LHCN-M2 (cell line): ENCODE results near the gene OR4D5. TPM values are rescaled to one million over a fixed set of nuclear protein-coding genes. Genes with fewer than 3 reads are reported as not detected.

ENCODE experiments used
- DNase-seq: peaks from one replicate; pipeline ENCODE4 v3.0.0-alpha.2; 2012; ENCODE audit warnings: low read depth
- polyA plus RNA-seq: library from polyadenylated mRNA; unstranded; fragments of >200 nt; gene quantifications from one replicate; pipeline ENCODE4 v1.2.1, GENCODE V29; 2012; ENCODE audit warnings: missing spikeins
- total RNA-seq: library from RNA; depleted of rRNA; stranded (reverse); fragments of >200 nt; gene quantifications from 2 replicates; pipeline ENCODE4 v1.2.3, GENCODE V29; 2014; rRNA removed

OR4D5 gene
- total RNA-seq = not detected in 2 replicates
- polyA plus RNA-seq = not detected

- no peak for DNase-seq
These were observed at the start of gene OR4D5 for GRCh38 chr11:123939317-123939716. OR4D5 (plus strand) TSS chr11:123939617; CDS start chr11:123939617, 0 bp downstream.

GRCh38 chr11:123892031-123892430, 47.4 kb upstream of the OR4D5 start:
- DNase-seq = no peak

- DNase-seq = no peak
These were observed 39.6 kb upstream of the OR4D5 start for GRCh38 chr11:123899792-123900191.

GRCh38 chr11:123901867-123902266, 37.5 kb upstream of the OR4D5 start, which contains the start of gene OR8D4:
OR8D4 (plus strand) TSS chr11:123902167; CDS start chr11:123906432, 4,265 bp downstream.
- DNase-seq = no peak

GRCh38 chr11:123903932-123904331, 35.5 kb upstream of the OR4D5 start:
- DNase-seq = no peak

- DNase-seq = no peak
These were observed 34.5 kb upstream of the OR4D5 start for GRCh38 chr11:123904932-123905331.

- DNase-seq = no peak
These were observed 33.6 kb upstream of the OR4D5 start for GRCh38 chr11:123905826-123906225.

GRCh38 chr11:123920943-123921342, 18.5 kb upstream of the OR4D5 start:
- no peak for DNase-seq

- DNase-seq = no peak
These were observed 15.4 kb upstream of the OR4D5 start for GRCh38 chr11:123924027-123924426.

GRCh38 chr11:123942413-123942812, 3.0 kb downstream of the OR4D5 start:
- no peak for DNase-seq

GRCh38 chr11:123943738-123944137, 4.3 kb downstream of the OR4D5 start, which contains the start of gene OR6T1:
OR6T1 (minus strand) TSS chr11:123943838; CDS start chr11:123943838, 0 bp downstream.
- DNase-seq = no peak

GRCh38 chr11:123945132-123945531, 5.7 kb downstream of the OR4D5 start:
- DNase-seq = no peak

GRCh38 chr11:123956752-123957151, 17.3 kb downstream of the OR4D5 start:
- DNase-seq = no peak

- DNase-seq = peak; percentile 87
These were observed 34.4 kb downstream of the OR4D5 start for GRCh38 chr11:123973816-123974215.

- DNase-seq = no peak
These were observed 37.5 kb downstream of the OR4D5 start for GRCh38 chr11:123976770-123977560.

- DNase-seq = no peak
These were observed 38.4 kb downstream of the OR4D5 start, which contains the start of gene OR10S1 for GRCh38 chr11:123977731-123978347. OR10S1 (minus strand) TSS chr11:123977781; CDS start chr11:123977664, 117 bp downstream.

- DNase-seq = no peak
These were observed 39.9 kb downstream of the OR4D5 start for GRCh38 chr11:123979311-123979710.

Other genes with a start within 250 kb of the OR4D5 start
- 7.8 and 9.4 TPM in 2 replicates for gene ZNF202, start 198.0 kb upstream of the OR4D5 start, total RNA-seq
- not detected in 2 replicates for gene OR6X1, start 185.1 kb upstream of the OR4D5 start, total RNA-seq
- gene OR6M1, start 133.3 kb upstream of the OR4D5 start, total RNA-seq = not detected in 2 replicates
- not detected in 2 replicates for gene TMEM225, start 53.9 kb upstream of the OR4D5 start, total RNA-seq
- gene OR8D4, start 37.5 kb upstream of the OR4D5 start, total RNA-seq = not detected in 2 replicates
- not detected in 2 replicates for gene OR6T1, start 4.2 kb downstream of the OR4D5 start, total RNA-seq
- gene OR10S1, start 38.2 kb downstream of the OR4D5 start, total RNA-seq = not detected in 2 replicates
- gene OR10G6, start 55.5 kb downstream of the OR4D5 start, total RNA-seq = not detected in 2 replicates
- not detected in 2 replicates for gene OR10G4, start 73.4 kb downstream of the OR4D5 start, total RNA-seq
- not detected in 2 replicates for gene OR10G9, start 83.4 kb downstream of the OR4D5 start, total RNA-seq
- not detected in 2 replicates for gene OR10G8, start 87.2 kb downstream of the OR4D5 start, total RNA-seq
- not detected in 2 replicates for gene OR10G7, start 101.7 kb downstream of the OR4D5 start, total RNA-seq
- gene VWA5A, start 175.8 kb downstream of the OR4D5 start, total RNA-seq = 6.0 and 9.7 TPM in 2 replicates
- gene OR10D3, start 243.7 kb downstream of the OR4D5 start, total RNA-seq = not detected in 2 replicates